Anterior cingulate cortex (tissue), 58 donors: ENCODE measurements around the gene POU6F2.
A peak's percentile ranks its signal among the peaks of the same experiment; 100 is the strongest.

Experiments used
- DNase-seq, 58 donors: peaks; one replicate each; lab custom pipeline; 2025; lab: John Stamatoyannopoulos, UW

Gene POU6F2

DNA sequence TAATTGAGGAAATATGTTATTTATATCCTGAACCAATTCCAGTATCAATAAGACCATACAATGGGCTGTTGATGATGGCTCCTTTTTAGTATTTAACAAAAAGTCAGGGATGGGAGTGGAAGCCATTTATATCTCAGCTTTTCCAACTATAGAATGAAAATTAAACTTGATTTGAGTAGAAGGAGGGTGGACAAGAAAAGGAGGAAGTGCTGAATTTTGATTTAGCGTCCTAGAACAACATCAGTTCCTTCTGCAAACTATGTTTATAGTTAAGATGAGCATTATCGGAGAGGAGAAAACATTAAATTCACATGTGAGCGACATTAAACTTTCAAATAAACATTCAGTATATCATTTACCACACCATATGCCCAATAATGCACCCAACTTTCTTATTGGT, 439.2 kb downstream of the POU6F2 start:
- no peak for DNase-seq

DNA sequence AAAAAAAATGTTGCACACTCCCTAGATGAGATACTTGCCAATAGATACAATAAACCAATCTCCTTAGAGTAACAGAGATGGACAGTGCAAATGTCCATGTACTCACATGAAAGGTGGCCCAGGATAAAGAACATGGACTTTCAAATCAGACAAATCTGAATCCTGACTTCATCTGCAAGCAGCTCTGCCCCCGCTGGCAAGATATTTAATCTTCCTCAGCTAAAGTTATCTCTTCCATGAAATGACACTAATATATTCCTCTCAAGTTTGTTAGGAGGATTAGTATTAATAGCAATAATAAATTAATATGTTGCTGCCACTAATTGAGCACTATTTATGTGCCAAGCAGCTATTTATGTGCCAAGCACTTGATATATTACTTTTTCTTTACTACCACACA, 439.9 kb downstream of the POU6F2 start:
- no peak for DNase-seq

DNA sequence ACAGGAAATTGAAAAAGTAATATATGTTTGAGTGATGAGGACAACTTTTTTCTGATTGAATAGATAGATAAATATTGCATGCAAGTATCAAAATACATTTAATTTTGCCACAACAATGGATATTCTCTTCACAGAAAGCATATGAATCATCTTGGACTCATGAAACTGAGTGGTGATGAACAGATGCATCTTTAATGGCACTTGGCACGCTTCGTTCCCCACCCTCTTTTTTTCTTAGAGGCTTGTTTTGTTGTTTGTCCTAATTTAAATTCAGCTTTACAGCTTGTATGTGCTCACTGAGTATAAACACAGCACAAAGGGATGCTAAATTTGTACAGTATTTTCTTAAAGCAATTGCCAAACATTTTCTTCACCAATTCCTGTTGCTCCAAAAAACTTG, 443.5 kb downstream of the POU6F2 start:
- DNase-seq, result no peak

DNA sequence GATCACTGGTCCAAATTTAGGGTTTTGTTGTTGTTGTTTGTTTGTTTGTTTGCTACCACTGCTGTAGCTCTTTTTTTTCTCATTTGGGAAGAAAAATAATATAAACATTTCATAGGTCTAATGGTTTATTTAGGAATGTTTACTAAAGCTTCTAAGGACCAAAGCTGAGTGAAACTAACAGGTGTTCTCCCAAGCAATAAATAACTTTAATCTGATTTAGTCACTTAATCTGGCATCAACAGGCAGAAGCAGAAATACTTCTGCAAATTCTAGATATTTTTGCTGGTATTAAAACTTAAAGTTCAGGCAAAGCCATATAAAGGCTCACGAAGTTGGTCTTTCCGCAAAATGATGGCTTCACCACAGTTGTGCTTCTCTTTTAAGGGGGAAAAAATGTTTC, 444.0 kb downstream of the POU6F2 start:
- DNase-seq, result no peak

DNA sequence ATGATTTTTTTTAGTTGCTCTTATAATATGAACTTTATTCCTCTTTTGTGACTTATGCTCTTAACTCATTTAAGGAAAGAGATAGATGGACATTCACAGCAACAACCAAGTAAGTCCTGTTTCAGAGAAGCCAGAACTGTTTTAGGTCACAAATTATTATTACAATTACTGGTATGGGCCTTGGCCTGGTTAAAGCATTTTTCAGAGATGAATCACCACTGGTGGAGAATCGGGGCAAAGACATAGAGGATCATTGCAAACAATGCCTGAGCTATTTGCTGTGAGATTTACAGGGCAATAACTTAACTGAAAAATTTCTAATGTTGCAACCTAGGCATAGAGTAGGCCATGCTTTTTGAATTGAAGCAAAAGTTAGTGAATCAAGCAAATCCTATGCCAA, 450.5 kb downstream of the POU6F2 start:
- DNase-seq, result no peak

DNA sequence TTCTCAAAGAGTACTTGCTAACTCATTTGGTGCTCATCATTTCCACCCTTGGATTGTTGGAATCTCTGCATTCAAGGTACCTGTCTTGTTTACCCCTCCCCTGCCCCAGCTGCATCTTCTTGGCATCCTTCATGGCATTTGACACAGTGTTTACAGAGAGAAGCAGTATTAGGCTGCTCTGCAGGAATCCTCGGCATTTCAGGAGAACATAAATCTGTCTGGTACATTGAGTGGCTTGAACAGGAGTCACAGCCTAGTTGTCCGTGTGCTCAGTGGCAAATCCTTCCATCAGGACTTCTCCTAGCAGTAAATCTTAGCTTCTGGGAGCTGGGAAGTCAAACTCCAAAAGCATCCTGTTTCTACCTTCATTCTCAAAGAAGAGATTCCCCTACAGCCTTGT, 451.7 kb downstream of the POU6F2 start:
- DNase-seq, result no peak

DNA sequence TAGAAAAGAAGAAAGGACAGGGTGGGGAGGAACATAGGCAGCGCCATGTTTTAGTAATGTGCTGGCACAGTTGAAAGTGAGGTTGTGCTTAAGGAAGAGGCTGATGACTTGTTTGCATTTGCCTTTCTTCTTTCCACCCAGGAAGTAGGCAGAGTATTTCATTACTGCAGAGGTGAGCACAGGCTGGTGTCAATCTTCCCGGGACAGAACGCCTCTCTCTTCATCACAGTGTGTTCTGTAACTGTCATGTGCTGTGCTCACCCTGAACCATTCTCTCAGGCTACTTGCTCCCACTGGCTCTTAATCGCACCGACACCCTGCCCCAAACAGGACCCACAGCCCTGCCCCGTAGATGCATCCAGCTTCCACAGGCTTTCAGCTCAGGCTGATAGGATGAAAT, 452.7 kb downstream of the POU6F2 start:
- no peak for DNase-seq

DNA sequence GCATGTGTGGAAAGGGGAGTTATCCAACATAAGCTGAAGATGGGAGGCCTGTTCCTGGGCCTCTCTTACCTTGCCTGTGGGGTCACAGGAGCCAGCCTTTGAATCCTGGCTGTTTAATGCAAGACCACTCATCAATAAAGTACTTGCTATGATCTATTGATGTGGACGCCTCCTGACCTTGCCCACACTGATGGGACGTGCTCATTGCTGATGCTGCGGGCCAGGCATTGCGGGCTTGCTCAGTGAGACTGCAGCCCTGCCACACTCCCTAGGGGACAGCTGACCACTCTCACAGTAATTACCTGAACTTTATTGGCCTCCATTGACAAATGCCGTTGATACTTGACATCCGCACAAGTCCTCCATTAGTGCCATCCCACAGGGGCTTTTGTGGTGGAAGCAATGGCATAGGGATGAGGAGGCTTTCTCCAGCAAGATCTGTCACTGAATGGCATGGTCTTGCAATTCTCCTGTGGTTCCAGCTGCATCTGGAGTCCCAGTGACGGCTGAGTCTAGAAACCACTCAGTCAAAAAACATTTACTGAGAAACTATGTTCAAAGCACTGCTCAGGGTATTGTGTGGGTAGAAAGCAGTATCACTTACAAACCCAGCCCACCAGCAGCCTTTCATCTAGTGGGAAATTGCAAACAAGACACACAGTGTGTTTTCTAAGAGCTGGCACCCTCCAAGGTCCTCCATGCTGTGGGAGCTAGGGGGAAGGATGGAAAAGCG, 453.4 kb downstream of the POU6F2 start:
- peak in 1 of 58 donors; percentile 23 for DNase-seq

DNA sequence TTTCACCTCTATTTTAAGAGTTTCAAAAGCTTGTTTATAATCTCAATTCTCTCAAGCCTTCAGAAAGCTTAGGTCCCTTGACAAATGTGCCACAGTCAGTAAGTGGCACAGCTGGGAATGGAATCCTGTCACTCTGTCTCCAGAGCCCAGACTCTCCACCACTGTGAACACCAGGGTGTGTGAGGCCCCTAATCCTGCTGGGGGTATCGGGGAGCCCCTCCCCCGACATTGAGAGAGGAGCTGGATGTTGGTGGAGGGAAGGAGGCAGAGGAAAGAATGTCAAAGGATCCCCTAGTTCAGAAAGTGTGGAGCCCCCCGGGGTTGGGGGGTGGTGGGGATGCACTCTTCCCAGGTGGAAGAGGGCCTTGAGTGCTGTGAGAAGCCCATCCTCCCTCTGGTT, 454.7 kb downstream of the POU6F2 start:
- DNase-seq, result no peak

DNA sequence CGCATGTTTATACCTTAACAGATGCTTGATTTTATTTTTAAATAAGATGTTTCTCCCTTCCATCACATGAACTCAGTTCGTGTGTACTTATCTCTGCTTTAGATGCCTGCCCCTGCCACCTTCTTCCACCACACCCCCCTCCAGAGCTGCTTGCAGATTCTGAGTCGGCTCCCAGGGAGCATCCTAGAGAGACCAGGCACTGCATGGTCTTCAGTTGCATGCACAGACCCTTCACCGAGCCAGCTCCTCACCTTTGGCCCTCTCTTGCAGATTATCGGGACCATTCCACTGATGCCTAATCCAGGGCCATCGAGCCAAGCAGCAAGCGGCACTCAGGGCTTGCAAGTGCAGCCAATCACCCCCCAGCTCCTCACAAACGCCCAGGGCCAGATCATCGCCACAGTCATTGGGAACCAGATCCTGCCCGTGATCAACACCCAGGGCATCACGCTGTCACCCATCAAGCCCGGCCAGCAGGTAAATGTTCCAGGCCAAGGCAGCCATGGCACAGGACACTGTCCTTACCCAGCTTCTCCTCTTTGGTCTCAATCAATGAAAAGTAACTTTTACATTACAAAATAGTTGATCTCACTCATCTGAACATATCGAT, 455.2 kb downstream of the POU6F2 start:
- DNase-seq, result no peak

DNA sequence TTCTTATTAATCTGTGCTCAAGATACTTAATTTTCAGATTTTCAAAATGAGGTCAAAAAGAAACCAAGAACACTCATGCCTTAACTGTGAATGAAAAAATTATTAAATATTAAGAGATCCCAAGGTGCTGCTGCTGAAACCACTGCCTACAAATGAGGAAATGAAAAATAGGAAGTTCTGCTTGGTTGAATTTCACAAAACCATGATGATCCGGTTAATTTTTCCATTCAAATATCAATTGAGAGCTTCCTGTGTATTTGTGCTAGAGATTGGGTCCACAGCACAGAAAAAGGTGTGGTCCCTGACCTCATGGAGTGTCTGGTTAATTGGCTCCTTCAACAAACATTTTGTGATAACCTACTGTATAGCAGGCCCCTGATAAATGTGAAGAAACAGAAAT, 455.8 kb downstream of the POU6F2 start:
- no peak for DNase-seq

DNA sequence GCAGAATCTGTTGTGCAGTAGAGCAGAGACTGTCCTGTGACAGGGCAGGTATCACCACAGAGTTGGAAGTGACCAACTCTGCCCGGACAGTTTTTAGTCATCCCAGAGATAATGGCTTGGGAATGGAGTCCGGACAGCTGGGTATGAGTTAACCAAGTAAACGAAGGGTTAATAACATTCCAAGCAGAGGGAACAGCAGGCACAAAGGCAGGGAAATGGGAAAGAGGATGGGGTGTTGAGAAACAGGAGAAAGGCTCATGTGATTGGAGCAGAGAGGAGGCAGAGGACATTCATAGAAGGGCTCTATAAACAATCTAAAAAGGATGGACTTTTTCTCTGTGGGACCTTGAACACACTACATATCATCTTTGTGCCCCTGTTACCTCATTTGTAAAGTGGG, 456.3 kb downstream of the POU6F2 start:
- DNase-seq, result no peak

DNA sequence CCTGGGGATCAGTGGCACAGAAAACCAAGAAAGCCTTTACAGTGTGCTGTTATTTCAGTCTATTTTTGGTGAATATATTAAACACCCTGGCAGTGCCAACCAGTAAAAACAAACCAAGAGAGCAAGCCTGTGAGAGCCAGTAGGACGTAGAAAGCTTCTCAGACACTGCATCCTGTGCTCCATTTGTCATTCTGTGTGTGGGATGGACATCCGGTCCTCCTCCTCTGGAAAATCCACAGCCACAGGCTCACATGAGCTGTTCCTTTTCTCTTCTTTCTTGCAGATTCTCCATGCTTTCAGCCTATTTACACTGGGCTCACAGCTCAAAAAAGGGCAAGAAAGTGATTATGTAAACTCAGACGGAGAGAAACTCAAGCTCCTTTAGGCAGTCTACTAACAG, 468.8 kb downstream of the POU6F2 start:
- DNase-seq, result peak in 10 of 58 donors; percentile 12 to 49 (median 26)

DNA sequence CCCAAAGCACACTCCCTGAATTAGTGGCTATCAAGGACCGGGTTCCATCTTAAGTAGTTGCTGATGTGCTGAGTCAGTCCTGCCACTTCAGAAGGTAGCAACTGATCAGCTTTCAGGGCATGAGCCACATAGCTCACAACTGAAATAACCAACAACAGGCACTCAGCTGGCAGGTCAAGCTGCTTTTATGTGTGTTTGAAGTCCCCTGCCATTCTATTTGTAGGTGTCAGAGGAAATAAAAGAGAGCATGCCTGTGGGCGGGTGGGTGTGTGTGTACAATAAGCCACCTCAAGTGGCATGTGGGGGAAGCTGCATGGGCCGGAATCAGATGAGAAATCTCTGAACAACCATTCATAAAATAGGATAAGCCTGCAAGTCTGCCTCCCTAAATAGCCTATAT, 474.2 kb downstream of the POU6F2 start:
- no peak for DNase-seq

DNA sequence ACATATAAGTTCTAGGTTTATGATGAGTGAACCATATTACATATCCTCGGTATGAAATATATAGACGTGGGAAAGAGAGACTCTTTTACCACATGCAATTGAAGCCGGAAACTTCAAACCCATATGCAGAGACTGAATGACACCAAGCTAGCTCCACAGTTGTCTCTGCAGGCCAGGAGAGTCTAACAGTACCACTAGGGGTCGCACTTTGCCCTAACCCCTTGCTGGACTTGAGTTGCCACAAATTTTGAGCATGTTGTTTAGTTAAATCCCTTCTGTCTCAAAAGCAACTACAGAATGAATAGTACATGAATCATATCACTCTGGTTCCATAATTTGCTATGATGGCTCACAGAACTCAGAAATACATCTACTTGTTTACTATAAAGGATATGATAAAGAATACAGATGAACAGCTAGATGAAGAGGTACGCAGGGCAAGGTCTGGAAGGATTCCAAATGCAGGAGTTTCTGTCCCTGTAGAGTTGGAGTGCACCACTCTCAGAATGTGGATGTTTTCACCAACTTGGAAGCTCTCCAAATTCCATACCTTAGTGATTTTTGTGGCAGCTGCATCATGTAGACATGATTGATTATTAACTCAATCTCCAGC, 476.1 kb downstream of the POU6F2 start:
- DNase-seq, result no peak

DNA sequence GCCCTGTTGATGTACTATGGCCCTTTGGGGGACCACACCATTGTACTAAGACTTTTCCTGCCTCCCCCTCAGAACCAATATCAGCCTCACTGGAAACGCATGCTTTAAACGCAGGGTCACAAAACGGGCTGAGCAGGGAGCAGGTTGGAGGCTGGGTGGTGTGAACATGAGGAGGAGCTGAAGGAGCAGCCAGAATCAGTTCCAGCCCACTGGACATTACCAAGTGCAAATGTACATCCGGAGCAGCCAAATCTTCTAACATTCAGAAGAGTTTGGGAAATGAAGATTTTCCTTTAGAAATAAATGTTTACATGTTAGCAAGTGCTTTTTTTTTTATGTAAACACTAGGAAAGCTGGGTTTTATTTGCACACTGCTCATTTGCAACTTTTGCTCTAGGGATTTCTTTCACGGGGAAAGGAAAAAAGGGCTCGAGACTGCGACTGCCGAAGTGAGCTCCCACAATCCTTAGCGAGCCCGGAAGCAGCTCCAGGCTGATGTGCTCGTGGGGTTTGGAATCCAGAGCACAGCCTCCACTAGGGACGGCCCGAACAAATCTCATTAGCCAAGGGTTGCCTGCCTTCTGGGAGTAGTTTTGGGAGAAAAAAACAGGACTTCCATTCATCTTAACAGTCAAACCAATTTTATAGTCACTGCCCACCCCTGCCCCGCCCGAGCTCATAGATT, 480.5 kb downstream of the POU6F2 start:
- DNase-seq, result no peak

DNA sequence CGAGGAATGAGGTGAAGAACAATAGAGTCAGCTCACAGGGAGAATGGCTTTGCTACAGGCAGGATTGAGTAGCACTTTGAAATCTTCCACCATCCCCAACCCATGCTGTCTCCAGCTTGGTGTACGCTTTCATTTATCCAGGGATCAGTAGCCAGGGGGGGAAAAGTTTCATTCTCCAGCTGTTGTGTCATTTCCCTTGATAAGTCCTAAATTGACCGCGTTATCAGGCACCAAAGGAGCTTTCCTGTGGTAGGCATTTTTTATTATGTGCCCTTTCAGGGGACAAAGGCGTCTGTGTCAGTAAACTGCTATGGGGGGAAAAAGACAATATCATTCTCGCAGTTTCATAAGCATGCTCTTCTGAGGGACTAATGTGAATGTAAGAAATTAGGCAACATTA, 481.9 kb downstream of the POU6F2 start:
- no peak for DNase-seq

DNA sequence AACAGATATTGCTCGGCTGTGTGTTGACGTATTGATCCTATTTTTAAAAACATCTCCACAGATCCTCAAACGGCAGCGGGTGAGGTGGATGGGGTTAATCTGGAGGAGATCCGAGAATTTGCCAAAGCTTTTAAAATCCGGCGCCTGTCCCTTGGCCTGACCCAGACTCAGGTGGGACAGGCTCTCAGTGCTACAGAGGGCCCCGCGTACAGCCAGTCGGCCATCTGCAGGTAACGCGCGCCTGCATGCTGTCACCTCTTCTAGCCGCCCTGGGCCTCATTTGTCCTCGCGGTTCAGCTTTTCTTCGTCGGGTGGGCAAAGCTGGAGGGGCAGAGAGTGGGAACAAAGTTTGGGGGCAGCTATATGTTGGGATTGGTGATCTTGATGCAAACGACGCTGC, 482.8 kb downstream of the POU6F2 start:
- no peak for DNase-seq

DNA sequence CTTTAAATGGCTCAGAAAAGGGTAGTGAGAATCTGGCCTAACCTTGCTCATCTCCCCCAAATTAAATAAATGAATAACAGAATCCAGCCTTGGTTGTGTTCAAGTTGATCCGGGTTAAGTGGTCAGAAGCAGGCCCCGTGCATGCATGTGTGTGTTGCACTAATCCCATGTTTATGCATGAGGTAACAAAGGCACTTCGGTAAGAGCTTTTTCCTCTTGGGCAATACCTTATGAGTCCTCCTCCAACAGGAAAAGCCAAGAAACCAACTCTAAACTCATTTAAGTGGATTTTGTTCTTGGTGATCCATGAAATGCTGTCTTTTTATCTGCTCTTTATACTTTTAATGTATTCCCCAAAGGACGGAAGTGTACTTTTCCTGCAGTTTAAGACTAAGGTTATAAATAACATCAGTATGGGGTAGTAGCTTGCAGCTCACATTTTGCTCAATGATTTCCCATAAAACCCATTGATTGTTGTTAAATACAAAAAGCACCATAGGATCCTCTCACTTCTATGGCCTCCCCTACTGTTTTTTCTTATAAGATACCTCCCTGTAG, 483.6 kb downstream of the POU6F2 start:
- DNase-seq, result no peak

DNA sequence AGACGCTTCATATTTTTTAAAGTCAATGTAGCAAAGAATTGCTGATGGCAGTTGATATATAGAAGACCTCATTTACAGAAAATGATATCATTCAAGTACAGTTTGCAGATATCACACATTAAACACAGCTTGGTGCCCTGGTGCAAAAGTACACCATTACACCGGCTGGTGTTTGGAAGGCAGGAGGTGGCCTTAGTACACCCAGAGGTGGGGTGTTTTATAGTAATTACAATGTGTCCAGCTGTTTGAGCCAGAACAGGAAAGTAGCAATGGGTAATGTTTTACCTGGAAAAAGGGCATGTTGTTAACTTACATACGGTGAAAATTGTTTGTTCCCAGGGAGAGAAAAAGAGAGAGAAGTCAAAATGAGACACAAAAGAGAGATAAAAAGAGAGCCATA, 485.5 kb downstream of the POU6F2 start:
- no peak for DNase-seq

DNA sequence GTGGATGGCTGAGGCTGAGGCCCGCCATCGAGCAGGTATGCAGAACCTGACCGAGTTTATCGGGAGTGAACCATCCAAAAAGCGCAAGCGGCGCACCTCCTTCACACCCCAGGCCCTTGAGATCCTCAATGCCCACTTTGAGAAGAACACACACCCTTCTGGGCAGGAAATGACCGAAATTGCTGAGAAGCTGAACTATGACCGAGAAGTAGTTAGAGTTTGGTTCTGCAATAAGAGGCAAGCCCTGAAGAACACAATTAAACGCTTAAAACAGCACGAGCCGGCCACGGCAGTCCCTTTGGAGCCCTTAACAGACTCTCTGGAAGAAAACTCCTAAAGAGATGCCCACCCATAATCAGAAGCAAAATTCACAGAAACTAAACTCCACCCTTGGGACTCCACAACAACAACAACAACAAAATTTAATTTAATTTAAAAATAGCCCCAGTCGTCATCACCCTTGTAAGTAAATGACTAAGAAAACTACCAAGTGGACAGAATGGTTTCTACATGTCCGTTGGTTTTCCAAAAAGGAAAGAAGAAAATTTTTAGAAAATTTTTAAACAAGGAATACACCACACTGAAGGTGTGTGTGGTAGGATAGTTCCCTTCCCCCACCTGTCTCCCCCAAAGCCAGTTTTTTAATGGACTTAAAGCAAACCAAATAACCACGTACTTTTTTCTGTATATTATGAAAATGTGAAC, 486.8 kb downstream of the POU6F2 start:
- DNase-seq, result no peak
